Mammary epithelial cell (primary cell): ENCODE data around the gene ALG9.

Experiments
- EZH2 ChIP-seq: IDR thresholded peaks from 2 replicates; pipeline ENCODE4 v1.6.1; 2012; ENCODE audit warnings: low read length, inconsistent platforms, borderline replicate concordance
- TF ChIP-seq, protein P1 (sequence below), 2 donors: IDR thresholded peaks in 1 of 2; conservative IDR thresholded peaks in 1 of 2; 2 replicates each; pipeline ENCODE4 v1.5.1; 2011 to 2012; ENCODE audit warnings: inconsistent platforms in 2 of 2, low read length in 2 of 2, mild to moderate bottlenecking in 2 of 2, control low read depth in 1 of 2, low read depth in 1 of 2; ENCODE audit not compliant: insufficient read depth in 1 of 2; ENCODE audit errors: extremely low read depth in 1 of 2

DNA sequence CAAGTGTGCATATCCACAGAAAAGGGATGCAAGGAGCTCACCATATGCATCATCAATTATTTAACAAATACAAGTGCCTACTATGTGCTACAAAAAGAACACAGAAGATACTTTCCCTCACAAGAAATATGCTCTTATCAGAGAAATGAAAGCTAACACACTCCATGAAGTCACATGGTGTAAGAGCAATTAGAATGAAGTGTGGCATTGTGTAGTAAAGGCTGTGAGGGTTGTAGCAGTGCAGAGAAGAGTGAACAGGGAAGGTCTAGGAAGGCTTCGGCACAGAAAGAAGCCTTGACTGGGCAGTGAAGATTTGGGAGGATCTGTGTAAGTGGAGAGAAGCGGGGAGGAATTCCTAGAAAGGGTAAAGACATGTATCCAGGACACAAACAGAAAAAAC is 127.7 kb downstream of the ALG9 start:
- no peak for TF ChIP-seq EZH2
- TF ChIP-seq, protein P1, sequence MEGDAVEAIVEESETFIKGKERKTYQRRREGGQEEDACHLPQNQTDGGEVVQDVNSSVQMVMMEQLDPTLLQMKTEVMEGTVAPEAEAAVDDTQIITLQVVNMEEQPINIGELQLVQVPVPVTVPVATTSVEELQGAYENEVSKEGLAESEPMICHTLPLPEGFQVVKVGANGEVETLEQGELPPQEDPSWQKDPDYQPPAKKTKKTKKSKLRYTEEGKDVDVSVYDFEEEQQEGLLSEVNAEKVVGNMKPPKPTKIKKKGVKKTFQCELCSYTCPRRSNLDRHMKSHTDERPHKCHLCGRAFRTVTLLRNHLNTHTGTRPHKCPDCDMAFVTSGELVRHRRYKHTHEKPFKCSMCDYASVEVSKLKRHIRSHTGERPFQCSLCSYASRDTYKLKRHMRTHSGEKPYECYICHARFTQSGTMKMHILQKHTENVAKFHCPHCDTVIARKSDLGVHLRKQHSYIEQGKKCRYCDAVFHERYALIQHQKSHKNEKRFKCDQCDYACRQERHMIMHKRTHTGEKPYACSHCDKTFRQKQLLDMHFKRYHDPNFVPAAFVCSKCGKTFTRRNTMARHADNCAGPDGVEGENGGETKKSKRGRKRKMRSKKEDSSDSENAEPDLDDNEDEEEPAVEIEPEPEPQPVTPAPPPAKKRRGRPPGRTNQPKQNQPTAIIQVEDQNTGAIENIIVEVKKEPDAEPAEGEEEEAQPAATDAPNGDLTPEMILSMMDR (conservative IDR thresholded peaks at IDR 0.05 in 1 of 2, IDR thresholded peaks at IDR 0.05 in 1 of 2; ENCODE audit: extremely low read depth in 1 of 2, insufficient read depth in 1 of 2, low read depth in 1 of 2, low read length in 2 of 2), result no peak
